Chondrocyte (in vitro differentiated cells): ENCODE data around the gene KCNK10. TPM values are rescaled to one million over a fixed set of nuclear protein-coding genes. Genes with fewer than 3 reads are reported as not detected.

ENCODE experiments used
- DNase-seq: peaks from one replicate; pipeline ENCODE4 v3.0.0; 2021; ENCODE audit warnings: mixed read lengths, low spot score
- H3K27ac Mint-ChIP-seq: one replicate; pipeline ENCODE4 v1.8.0; 2021; ENCODE audit warnings: mild to moderate bottlenecking, moderate library complexity, mixed read lengths; ENCODE audit not compliant: unreplicated experiment
- H3K27me3 Mint-ChIP-seq: 2 replicates; pipeline ENCODE4 v1.8.0; 2021; ENCODE audit warnings: low read depth, mixed read lengths
- H3K36me3 Mint-ChIP-seq: 2 replicates; pipeline ENCODE4 v1.8.0; 2021; ENCODE audit warnings: low read depth, mixed read lengths
- H3K4me1 Mint-ChIP-seq: 2 replicates; pipeline ENCODE4 v1.8.0; 2021; ENCODE audit warnings: low read depth, mild to moderate bottlenecking, mixed read lengths
- H3K4me3 Mint-ChIP-seq: one replicate; pipeline ENCODE4 v1.8.0; 2021; ENCODE audit warnings: mild to moderate bottlenecking, moderate library complexity, mixed read lengths; ENCODE audit not compliant: unreplicated experiment
- H3K9me3 Mint-ChIP-seq: 2 replicates; pipeline ENCODE4 v1.8.0; 2021; ENCODE audit warnings: low read depth, mixed read lengths
- CTCF ChIP-seq: fragments of 200-600 bp; sonication (generic); IDR thresholded peaks from 2 replicates; pipeline ENCODE4 v1.5.0; 2021; ENCODE audit warnings: antibody characterized with exemption, mild to moderate bottlenecking, moderate library complexity
- total RNA-seq: library from RNA; stranded (reverse); gene quantifications from 3 replicates; pipeline ENCODE4 v1.2.1, GENCODE V29; 2021

Gene KCNK10
- total RNA-seq, 1 donor from 2014 or later: not detected

- H3K27ac Mint-ChIP-seq: no peak overlapping the region
- H3K36me3 Mint-ChIP-seq: no peaks in the 10 kb centered on the region
- no peak for TF ChIP-seq CTCF
- H3K4me3 Mint-ChIP-seq: no peak overlapping the region
- no peaks in the 10 kb centered on the region for H3K27me3 Mint-ChIP-seq
- H3K9me3 Mint-ChIP-seq: no peaks in the 10 kb centered on the region
- no peaks in the 10 kb centered on the region for H3K4me1 Mint-ChIP-seq
- no peak for DNase-seq
Observed at GRCh38 chr14:88208858-88209257, 114.2 kb downstream of the KCNK10 start.

- Mint-ChIP-seq H3K9me3 (no peaks in the 10 kb centered on the region), H3K27me3 (no peaks in the 10 kb centered on the region), H3K4me3 (no peak overlapping the region), H3K4me1 (no peaks in the 10 kb centered on the region), H3K36me3 (no peaks in the 10 kb centered on the region), H3K27ac (no peak overlapping the region)
- TF ChIP-seq CTCF: no peak
- DNase-seq: no peak
Observed at GRCh38 chr14:88204221-88204620, 118.8 kb downstream of the KCNK10 start.

GRCh38 chr14:88203291-88203690, 119.8 kb downstream of the KCNK10 start:
- no peak for TF ChIP-seq CTCF
- Mint-ChIP-seq H3K4me3 (no peak overlapping the region), H3K36me3 (no peaks in the 10 kb centered on the region), H3K27me3 (no peaks in the 10 kb centered on the region), H3K27ac (no peak overlapping the region), H3K4me1 (no peaks in the 10 kb centered on the region), H3K9me3 (no peaks in the 10 kb centered on the region)
- no peak for DNase-seq

GRCh38 chr14:88202286-88202685, 120.8 kb downstream of the KCNK10 start:
- DNase-seq: no peak

GRCh38 chr14:88201851-88202250, 121.2 kb downstream of the KCNK10 start:
- H3K27ac Mint-ChIP-seq: no peak overlapping the region
- no peak for DNase-seq
- no peaks in the 10 kb centered on the region for H3K4me1 Mint-ChIP-seq
- TF ChIP-seq CTCF: no peak
- H3K9me3 Mint-ChIP-seq: no peaks in the 10 kb centered on the region
- H3K36me3 Mint-ChIP-seq: no peaks in the 10 kb centered on the region
- H3K27me3 Mint-ChIP-seq: no peaks in the 10 kb centered on the region
- H3K4me3 Mint-ChIP-seq: no peak overlapping the region

More at GRCh38 chr14:88202286-88202685, 120.8 kb downstream of the KCNK10 start:
- no peak overlapping the region for H3K27ac Mint-ChIP-seq
- TF ChIP-seq CTCF: no peak
- H3K36me3 Mint-ChIP-seq: no peaks in the 10 kb centered on the region
- no peaks in the 10 kb centered on the region for H3K27me3 Mint-ChIP-seq
- no peak overlapping the region for H3K4me3 Mint-ChIP-seq
- no peaks in the 10 kb centered on the region for H3K9me3 Mint-ChIP-seq
- no peaks in the 10 kb centered on the region for H3K4me1 Mint-ChIP-seq
